NCI-H1048 (cell line): Measurements from ENCODE around the gene FLNB.
"Not testable (repeated sequence)": the region's sequence is repeated elsewhere in the genome, so short reads cannot be mapped to it uniquely, and the experiment has no call there.

ENCODE experiments used
- DNase-seq: peaks from one replicate; lab custom pipeline; 2025; lab: John Stamatoyannopoulos, UW

FLNB gene

DNA sequence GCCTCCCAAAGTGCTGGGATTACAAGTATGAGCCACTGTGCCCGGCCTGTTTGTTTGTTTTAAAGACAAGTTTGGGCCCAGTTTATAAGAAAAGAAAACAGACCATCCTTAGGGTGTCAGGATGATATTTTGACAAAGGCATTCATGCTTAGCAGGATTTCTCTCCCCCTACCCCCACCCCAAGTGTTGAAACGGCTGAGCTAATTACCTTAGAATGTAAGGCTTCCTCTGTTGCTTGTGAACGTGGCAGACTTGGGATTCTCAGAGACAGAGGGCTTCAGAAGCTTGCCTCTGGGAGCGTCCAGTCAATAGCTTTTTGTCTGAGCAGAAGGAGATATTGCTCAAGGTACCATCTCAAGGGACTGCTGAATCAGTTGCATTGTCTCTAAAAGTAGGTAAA, 24.0 kb downstream of the FLNB start:
- DNase-seq, result no peak

DNA sequence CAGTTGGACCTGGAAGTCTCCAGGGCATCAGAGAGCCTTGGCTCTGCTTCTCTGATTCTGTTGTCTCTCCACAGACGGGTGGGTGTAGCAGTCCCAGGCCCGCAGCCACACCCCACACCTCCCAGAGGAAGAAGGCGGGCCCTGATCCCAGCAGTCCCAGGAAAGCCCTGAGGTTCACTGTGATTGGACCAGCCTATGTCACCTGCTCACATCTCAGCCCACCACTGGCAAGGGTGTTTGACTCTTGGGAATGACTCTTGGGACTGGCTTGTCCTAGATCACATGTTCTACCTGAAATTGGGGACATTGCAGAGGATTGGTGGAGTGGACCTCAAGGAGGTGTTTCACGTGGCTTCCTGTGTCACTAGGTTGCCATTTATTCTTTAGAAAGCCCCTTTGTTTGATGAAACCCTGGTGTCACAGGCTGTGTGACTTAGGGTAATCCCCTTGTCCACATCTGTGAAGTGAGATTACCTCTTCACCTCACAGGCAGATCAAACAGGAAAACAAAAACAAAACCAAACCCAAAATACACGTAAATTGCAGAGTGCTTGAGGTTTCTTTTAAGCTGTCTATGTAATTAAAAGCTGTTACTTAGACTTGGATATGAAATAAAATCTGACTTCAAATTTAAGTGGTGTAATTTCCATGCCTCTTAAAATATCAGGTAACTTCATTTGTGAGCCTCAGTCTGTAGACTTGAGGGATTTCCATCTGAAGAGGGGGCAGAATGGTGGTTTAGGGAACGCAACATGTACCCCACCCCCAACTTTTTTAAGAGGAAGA, 26.7 kb downstream of the FLNB start:
- no peak for DNase-seq

DNA sequence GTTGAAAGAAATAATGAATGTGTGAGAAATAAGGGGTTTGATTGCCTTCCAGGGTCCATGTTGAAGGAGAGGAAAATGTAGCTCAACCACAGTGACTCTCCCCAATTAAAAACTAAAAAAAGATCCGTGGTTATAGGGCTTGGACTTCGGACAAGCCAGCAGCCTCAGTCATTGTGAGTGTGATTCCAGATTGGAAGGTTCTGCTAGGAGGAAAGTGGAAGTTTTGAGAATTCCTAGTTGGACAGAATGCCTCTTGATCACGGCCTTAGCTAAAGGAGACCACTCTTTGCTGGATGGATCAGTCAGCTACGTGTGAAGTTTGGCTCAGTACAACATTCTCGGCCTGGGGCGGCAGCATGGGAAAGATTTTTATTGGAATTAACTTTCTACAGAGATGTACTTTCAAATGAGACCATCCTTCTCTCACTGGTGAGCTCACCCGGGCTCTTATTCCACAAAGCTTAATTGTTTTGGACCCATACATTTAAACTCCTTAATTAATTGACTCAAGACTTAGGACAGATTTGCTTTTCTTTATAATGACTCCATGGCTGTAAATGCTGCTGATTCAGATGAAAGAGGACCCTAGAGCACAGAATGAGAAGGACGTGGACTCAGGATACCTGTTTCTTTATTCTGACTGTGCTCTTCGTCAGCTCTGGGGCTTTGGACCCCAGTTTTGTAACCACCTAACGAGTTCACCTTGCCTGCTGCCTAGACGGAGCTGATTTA, 27.5 kb downstream of the FLNB start:
- DNase-seq, result no peak

DNA sequence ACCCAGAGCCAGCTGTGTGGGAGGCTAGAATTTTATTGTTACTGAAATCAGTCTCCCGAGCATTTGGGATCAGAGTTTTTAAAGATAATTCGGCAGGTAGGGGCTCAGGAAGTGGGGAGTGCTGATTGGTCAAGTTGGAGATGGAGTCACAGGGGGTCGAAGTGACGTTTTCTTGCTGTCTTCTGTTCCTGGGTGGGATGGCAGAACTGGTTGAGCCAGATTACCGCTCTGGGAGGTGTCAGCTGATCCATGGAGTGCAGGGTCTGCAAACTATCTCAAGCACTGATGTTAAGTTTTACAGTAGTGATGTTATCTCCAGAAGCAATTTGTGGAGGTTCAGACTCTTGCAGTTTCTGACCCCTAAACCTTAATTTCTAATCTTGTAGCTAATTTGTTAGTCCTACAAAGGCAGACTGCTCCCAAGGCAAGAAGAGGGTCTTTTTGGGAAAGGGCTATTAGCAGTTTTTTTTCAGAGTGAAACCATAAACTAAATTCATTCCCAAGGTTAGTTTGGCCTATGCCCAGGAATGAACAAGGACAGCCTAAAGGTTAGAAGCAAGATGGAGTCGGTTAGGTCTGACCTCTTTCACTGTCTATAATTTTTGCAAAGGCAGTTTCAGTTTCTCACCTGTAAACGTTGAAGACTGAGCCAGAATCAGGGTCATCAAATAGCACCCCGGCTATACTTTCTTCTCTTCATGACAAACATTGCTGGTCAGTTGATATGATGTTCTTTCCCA, 28.2 kb downstream of the FLNB start:
- no peak for DNase-seq

DNA sequence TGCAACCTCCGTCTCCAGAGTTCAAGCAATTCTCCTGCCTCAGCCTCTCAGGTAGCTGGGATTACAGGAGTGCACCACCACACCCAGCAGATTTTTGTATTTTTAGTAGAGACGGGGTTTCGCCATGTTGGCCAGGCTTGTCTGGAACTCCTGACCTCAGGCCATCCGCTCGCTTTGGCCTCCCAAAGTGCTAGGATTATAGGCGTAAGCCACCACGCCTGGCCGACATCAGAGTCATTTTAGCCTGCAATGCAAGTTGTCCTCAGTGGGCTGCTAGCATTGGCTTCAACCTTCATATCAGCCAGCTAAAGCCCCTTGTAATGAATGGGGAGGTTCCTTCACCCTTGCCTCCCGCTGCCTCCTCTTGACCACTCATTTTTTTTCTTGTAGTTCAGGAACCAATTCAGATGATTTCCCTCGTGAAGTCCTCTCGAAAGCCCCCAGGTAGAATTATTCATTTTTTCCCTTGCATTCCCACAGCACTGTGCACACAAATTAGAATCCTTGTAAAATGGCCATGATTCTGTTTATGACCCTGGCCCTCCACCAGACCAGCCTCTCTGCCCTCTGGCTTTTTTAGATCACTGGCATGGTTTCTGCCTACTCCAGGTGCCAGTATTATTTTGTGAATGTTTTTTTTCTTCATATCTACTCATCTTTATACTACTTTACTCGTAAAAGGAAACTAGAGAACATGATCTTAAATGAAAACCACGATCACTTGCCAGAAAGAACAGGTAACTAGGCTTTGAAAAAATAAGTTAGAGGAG, 29.1 kb downstream of the FLNB start:
- no peak for DNase-seq

DNA sequence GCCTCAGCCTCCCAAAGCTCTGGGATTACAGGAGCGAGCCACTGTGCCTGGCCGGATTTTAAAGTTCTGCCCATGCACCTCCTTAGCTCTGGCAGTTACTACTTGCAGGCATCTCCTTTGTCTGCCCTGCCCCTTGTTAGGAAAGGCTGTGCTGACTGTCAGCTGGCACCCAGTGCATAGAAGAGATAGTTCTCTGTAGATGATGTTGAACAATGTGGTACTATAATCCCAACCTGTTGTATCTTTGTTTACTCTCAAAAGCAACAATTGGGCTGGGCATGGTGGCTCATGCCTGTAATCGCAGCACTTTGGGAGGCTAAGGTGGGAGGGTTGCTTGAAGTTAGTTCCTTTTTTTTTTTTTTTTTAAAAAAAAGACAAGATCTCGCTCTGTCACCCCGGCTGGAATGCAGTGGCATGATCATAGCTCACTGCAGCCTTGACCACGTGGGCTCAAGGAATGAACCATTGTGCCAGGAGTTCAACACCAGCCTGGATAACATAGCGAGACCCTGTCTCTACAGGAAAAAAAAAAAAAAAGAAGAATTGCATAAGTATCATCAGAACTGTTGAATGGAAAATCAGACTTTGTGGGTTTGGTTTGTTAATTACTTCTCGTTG, 30.6 kb downstream of the FLNB start:
- DNase-seq, result no peak

DNA sequence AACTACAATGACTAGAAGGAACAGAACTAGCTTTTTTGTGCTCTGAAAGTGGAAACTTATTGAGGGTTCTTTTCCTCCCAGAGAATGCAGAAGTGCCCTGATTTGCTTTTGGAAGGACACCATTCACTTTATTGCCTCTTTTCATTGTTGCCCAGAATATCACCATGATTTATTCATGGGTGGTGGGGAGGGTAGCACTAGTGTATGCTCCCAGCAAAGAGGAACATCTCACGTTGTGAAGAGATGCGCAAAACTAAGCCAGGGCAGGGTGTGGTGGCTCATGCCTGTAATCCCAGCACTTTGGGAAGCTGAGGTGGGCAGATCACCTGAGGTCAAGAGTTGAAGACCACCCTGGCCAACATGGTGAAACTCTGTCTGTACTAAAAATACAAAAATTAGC, 31.4 kb downstream of the FLNB start:
- no peak for DNase-seq

DNA sequence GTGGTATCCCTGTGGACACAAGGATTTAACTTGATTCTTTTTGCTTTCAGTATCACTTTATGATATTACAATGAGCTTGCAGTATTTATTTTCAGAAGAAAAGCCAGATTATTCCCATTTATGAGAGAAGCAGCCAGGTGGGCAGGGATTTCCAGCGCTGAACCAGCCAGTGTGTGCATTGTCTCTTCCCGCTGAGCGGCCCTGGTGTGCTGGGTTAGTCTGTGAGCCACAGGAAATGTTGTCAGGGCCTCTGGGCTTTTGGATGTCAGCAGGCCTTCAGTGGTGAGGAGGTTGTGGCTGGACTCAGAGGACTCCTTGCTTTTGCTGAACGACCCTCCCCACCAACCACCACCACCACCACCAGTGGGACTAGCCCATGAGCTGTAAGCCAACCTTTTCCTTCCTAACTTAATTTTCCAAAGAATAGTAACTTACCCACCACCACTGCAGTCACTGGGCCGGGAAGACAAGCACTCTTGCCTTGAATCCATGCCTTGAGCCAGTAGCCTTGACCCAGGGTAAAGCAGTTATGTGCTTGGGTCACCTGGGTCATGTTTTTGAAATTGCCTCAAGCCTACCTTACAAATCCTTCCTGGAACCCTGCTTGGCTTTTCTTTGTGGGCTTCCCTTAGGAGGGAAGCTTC, 33.1 kb downstream of the FLNB start:
- no peak for DNase-seq

DNA sequence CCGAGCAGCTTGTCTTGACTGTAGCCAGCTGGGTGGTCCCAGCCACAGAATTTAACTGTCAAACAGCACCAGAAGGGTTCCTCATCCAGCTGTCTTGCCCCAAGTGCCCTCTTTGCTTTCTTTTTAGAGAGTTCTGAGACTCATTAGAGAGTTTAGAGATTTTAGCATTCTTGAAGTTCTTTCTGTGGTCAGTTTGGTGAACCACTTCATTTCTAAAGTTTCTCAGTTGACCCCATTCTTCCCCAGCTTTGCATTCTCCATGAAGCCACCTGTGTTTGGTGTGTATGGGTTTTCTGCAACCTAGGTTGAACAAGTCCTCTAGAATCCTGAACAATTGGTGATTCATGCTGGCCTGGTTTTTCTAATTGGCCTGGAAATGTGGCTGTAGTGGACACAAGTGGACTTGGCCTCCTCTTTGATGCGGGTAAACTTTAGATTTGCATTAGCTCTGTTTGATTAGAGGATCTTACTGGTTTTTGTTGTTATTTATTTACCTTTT, 33.7 kb downstream of the FLNB start:
- no peak for DNase-seq

DNA sequence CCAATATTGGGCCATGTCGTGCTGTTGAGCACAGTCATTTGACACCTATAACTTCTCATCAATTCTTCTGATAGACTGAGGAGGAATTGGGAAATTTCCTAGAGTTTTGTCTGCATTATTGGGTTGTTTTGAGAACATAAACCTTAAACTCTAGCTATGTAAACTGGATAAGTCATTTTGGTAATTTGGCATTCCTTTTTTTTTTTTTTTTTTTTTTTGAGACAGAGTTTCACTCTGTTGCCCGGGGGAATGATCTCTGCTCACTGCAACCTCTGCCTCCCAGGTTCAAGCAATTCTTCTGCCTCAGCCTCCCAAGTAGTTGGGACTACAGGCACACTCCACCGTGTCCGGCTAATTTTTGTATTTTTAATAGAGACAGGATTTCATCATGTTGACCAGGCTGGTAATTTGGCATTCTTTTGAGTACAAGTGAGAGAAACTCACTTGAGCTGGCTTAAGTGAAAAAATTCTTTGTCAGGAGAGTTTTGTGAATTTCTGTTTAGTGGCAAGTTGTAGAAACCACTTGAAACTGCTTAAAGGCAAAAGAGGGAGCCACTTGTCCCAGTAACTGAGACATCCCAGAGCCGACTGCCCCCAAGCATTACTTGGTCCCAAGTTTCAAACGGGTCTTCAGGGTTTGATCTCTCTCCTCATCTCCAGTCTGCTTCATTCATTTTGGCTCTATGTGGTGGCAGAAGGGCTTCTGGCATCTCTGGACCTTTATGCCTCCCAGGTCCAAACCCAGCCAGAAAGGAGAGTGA, 34.9 kb downstream of the FLNB start:
- DNase-seq, result no peak

DNA sequence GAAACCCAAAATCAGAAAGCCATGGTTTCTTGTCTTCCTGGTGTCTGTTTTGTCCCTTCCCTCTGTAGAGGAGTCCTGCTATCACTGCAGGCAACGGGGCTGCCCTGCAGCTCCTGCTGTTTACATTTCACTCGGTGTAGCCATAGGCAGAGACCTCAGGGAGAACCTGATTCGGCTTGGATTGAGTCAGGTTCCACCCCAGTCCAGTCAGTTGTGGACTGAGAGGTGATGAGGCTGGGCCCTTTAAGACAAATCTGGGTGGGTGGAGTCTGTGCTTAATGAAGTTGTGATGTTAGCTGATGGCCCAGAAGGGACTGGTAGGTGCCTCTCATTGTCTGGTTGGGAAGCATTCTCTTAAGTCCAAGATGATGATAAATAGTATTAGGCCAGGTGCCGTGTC, 35.7 kb downstream of the FLNB start:
- DNase-seq, result no peak

DNA sequence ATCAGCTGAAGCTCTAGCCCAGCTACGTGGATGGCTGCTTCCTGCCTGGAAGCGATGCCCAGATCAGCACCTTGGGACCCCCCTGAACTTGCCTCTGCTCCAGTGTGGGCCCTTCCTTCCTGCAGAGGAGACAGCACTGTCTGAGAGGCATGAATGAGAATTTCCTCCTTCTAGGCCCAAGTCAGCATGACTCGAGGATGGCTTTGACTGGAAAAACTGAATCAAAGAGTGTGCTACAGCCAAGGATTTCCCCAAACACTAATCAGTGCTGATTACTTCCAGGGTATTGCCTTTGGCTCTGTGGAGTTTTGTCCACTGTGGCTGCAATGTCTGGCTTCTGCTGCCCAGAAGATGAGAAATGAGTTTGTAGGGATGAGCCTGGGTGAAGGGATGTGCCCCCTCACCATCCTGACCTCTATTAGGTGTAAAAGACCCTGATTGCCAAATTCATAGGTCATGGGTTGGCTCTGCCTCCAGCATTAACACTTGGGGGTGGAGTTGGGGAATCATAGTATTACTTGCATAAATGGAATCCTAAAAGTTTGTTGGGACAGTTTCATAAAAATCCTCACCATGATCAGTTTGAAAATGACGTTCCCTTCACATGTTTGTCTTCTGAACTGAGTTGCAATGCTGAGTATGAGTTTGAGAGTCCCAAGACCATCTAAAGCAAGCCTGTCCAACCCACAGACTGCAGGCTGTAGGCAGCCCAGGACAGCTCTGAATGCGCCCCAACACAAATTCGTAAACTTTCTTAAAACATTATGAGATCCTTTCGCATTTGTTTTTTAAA, 36.7 kb downstream of the FLNB start:
- no peak for DNase-seq

DNA sequence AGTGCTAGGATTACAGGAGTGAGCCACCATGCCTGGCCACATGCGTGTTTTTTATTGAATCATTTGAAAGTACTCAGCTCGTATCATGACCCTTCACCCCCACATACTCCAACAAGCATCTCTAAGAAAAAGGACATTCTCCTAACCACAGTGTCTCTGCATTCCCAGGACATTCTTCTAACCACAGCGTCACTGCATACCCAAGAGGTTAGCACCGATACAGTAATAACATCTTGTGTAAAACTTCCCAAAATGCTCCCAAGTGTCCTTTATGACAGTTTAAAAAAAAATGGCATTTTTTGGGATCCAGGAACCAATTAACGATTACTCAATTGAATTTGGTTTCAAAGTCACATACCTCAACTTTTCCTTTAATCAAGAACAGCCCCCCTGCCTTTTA, 39.6 kb downstream of the FLNB start:
- DNase-seq, result no peak

DNA sequence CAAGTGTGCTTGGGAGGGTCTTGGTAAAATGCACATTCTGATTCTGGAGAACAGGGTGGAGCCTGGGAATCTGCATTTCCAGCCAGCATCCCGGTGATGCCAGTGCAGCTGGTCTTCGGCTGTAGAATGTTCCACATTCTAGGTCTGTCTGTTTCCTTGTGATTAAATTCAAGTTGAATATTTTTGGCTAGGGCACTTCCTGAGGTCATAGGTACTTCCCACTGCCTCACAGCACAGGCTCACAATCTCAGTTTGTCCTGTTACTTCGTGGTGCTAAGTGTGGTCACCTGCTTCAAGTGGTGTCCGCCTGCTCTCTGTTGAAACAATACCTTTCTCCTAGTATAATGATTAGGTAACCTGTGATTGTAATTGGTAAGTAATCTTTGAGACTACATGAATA, 40.1 kb downstream of the FLNB start:
- DNase-seq, result no peak

DNA sequence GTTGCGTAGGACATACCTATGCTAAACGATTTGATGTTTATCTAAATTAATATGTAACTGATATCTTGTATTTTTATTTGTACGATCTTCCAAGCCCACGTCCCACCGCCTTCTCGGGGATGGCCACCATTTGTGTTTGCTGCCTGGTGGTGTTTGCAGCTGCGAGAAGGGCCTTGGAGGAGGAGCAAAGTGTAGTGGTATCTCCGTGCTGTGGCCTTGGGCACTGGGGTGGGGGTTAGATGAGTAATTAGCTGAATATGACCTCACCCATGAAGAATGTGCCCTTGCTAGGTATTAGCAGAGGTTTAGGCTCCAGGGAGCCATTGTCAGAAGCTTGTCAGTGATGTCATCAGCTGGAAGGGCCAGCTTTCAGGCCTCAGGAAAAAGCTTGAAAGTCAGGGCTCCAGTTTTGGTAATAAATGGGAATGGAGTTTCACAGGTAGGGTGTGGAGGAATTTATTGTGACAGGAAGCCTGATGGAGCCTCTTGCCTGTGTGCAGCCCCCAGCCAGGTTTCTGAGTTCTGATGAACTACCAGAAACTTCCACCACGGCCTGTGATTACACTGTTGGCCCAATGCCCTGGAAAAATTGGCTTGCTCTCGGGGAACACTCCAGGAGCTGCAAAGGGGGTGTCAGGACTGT, 41.0 kb downstream of the FLNB start:
- DNase-seq, result no peak

DNA sequence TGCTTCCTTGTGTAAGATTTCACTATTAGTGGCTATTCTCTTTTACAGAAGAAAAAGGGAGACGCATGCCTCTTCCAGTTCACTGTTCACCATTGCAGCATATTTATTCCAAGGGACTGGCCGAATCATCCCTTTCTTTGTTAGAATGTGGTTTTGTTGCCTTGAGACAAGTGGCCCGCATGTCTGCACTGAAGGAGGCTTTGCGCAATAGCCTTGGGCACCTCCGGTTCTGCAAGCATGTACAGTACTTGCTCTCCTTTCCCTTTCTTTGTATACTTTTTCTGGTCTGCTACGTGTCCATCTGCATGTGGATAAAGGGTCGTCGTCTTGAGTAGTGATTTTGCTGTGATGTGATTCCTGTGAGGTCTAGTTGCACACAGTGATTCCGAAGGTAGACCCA, 43.0 kb downstream of the FLNB start:
- DNase-seq, result no peak

DNA sequence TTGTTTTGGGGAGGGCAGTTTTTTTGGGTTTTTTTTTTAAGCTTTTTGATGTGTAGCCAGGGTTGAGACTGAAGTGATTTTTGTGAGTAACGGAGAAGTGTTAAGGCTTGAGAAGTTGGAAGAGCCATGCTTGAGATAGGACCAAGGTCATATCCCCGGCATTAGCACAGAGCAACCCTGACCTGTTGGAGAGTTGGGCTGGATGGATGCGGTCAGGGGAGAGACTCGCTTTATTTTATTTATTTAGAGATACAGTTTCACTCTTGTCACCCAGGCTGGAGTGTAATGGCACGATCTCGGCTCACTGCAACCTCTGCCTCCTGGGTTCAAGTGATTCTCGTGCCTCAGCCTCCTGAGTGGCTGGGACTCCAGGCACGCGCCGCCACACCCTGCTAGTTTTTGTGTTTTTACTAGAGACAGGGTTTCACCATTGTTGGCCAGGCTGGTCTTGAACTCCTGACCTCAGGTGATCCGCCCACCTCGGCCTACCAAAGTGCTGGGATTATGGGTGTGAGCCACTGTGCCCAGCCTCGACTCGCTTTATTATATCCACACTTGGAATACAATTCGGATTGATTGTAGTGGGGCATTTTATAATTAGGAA, 43.5 kb downstream of the FLNB start:
- not testable (repeated sequence) for DNase-seq
